ENCODE data around the gene MGAT4B.

GRCh38 chr5:179801304-179802206 is 5.1 kb downstream of the MGAT4B start:
- TF ChIP-seq POLR2A (IDR thresholded peaks at IDR 0.05; ENCODE audit: low read depth, low read length) (no peak), TAF1 (IDR thresholded peaks at IDR 0.05; ENCODE audit: low read depth, low read length) (no peak), POLR2AphosphoS5 (IDR thresholded peaks at IDR 0.05; ENCODE audit: low read depth, low read length) (no peak), POU2F2 (IDR thresholded peaks at IDR 0.05; ENCODE audit: low read depth, low read length) (peak; percentile 43; the same call in 1 of the 2 replicates)

All from GM12891 (cell line).